HG03565 (cell line): ENCODE data around the gene NBEA.

Source experiments
- ATAC-seq: cut with Tn5 transposase; IDR thresholded peaks from one replicate; pipeline ENCODE4 v1.9.1; 2021; ENCODE audit warnings: mild to moderate bottlenecking, moderate library complexity; ENCODE audit not compliant: unreplicated experiment

Gene NBEA

DNA sequence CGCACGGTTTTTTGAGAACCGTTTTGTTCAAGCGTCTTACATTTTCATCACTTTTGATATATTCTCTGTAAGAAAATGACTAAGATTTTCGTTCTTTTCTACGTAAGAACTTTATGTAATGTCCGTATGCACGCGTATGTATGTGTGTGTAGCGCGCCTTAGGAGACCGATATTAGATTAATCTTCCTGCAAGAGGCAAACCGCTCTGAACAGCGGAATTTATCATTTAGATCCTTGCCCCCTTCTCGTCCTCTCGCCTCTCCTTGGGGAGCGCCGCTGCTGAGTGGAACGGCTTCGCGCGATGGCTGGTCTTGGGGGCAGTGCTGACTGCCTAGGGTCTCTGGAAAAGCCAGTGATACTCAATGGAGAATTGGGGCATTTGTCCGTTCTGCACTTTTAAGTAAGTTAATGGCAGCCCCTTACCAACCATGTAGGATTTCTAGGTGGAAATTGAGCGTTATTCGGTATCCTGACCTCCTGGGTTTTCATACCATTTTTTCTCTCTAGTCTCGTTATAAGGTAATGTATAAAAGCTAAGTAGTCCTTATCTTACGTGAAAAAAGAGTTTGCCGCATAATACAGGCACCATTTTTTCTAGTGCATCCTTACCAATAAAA is 529.7 kb downstream of the NBEA start:
- ATAC-seq = no peak

DNA sequence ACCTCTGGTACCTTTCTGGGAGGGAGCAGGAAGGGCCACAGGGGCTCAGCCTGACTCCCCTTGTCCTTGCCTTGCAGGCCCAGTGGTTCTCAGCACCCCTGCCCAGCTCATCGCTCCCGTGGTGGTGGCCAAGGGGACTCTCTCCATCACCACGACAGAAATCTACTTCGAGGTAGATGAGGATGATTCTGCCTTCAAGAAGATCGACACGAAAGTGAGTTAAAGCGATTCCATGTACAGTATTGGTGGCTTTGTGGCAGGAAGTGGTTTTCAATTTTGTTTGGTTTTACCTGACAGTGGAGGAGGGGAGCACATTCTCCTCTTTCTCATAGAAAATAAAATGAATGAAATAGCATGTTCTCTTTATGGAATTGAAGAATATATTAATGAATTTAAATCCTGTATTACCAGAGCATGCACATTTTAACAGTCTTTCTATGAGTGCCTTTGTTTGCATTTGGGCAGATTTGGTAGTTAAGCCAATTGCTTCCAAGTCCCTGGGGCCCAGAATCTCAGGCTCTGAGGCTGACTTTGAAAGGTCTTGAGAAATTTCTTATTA is 530.3 kb downstream of the NBEA start:
- no peak for ATAC-seq

DNA sequence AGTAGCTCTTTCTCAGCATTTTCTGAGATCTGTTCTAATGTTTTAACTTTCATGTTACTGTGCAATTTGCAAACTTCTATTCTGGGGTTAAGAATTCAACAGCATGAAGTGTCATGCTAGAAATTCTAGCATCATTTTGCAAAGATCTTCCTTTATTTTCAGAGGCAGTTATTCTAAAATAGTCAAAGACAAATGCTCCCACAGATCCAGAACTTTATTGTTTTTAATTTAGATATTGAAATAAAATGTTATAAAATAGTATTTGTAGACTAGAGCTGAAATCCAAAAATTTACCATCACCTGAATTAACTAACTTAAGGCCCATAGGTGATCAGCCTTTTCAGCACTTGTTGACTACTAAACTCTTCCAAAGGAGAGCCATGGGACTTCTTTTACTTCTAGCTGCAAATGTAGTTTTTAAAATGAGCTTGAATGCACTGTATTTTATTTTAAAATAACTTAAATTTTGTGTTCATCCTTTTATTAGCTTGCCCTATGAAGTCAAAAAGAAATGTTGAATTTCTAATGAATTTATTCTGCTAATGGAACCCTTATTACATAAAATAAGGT is 531.2 kb downstream of the NBEA start:
- ATAC-seq = no peak

DNA sequence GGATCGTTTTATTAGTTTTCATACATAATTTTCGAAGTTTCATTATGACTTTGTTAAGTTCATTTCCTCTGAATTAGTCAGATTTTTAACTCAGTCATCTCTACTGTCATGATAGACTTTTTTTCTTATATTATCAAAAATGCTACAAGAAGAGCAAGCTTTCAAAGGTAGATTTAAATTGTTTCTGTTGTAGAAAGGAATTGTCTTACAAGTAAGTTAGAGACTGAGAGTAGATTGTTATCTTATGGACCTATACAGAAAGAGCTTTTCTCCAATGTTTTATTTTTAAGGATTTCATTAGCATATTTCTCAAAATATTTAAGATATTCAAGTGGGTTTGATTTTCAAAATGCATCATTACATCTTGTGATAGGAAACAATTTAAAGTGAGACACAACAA is 531.7 kb downstream of the NBEA start:
- no peak for ATAC-seq

DNA sequence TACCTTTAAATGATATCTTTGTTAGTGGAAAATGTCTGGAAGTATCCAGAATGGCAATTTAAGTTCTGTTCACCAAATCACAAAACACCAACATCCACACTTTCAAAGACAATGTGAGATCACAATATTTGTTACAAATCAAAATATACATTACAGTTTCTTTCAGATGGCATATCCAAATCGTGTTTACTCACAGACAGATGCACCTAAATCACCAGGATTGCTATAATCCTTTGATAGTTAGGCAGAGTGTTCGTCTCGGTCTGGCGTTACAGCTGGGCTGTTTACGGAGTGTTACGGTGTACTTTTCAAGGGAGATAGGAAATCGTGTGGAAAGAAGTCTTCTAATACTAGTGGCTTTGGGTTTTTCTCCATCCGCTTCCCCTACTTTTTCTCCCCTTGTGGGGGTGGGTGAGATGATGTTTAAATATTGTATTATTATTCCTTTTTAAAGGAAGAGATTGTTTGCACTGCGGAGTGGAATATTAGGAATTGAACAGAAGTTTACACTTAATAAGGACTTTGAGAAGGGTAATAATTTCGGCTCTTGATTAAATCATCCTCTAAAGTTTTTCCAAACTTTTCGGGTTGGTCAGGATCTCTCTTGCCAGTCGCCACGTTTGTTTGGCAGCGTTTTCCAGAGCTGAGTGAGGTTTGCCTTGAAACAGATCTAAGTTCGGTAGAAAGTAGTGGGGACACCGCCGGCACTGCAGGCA is 532.6 kb downstream of the NBEA start:
- no peak for ATAC-seq

DNA sequence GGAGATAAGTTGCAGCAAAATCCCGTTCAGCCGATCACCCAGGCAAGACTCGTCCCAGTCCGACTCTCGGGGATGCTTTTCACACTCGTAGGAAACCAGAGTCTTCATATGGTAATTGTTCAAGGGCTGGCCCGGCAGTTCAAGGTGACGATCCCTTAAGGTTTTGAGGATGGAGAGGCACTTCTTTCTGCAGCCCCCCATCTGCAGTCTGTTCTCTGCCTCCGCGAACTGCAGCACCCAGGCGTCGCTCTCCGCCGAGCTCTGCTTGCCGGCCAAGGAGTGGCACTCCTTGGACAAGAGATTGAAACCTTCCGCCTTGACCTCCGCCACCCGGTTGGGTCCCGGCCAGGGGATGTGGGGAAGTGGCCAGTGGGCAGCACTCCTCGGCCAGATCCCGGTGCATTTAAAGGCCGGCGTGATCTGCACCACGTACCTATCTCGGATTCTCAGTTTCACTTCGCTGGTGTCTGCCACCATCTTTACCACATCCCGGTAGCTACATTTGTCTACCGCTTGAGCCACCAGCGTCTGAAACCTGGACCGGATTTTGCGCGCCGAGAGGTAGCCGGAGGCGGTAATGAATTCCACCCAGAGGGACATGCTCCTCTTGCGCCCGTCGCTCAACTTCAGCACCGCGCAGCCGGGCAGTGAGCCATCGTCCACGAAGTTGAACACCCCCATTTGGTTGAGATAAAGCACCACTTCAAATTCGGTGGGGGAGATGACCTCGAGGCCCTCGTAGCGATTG is 533.3 kb downstream of the NBEA start:
- no peak for ATAC-seq

DNA sequence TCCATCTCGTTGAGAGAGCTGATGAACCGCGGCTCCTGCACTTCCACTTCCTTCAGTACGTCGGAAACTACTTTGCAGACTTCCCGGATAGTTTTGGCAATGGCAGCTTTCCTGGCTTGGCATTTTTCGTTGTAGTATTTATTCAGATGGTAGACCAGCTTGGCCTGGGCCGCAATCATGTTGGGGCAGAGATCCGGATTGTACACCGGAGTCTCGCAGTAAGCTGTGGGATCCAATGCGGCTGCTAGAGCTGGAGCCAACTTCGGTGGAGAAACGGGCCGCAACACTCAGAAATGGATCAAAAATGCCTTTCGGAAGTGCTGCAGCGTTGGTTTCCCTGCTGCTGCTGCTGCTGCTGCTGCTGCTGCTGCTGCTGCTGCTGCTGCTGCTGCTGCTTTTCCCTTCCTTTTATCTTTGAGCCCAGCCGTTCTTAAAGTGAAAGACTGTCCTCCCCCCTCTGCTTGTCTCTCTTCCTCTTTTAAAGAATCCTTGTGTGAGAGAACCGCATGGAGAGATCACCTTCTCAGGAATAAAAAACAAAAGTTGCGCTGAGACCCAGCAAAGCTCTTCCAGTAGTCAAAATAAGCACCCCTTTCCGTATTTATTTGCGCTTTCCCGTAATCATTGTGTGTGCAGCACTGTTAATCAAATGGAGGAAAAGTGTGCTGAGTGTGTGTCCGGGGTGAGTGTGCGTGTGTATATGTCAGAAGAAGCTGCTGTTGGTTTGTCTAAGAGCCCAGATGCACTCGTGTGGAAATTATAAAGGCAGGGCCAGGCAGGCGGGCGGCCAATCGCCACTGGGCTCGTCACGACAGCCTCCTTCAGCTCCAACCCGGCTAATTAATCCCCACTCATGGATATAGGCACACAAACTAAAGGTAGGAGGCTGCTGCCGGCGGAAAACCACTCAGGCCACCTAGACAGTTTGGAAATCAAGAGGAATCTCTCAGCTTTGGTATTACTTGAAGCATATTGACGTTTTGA is 534.2 kb downstream of the NBEA start, which contains the start of gene MAB21L1:
Gene MAB21L1, minus strand, starts transcription at position 730 of the 984 bp plus-strand sequence. Its CDS starts 551 bp downstream, at position 179.
- ATAC-seq = no peak

DNA sequence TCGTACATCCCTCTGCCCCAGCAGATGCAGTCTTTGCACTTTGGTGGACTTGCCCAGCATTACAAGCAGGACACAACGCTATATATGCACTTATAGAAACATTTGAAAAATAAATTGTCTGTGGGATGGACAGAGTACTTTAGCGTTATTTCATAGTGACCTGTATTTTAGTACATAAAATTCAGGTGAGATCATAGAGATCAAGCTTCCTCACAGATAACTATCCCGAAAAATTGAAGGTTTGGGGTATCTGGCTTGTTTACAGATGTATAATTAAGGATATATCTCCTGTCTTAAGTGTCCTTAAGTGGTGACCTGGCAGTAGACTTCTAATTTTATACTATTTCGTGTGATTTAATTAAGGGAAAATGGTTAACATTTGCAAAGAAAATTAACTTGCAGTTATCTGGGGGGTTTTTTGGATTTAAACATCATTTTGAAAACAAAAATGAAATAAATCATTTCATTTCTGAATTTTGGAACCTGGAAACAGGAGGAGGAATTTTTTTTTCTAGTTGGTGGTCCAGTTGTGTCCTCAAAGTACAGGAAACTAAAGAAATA is 535.4 kb downstream of the NBEA start:
- ATAC-seq = no peak

DNA sequence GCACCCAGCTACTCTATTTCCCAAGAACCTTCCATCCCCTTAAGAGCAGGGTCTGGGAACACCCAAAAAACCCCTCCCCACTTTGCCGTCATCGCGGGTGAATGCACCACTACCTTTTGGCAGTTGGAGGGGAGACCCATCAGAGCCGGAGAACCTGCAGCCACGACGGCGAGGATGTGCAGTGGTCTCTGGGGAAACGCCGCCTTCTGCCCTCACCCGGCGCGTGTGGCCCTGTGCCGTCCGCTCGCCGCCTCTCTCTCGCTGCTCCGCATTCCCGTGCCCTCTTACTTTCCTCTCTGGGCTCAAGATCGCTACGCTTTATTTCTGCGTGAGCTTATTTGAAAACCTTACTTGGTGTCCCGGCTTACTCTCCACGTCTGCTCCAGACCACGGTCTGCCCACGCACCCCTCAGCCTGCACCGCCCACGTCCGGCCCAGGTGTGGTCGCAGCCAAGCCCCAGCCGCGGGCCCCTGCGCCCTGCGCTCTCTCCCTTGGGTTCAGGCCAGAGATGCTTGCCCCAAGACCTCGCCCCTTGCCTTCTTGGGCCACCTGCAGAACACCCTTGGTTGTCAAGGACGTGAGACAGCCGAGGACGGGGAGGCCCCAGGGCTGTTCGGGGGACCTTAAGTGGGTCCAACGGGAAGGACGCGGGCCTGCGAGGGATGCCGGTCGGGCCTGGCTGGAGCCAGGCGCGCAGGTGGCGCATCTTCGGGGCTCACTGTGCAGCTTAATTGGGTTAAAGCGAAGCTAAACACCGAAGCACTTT is 536.4 kb downstream of the NBEA start:
- no peak for ATAC-seq

DNA sequence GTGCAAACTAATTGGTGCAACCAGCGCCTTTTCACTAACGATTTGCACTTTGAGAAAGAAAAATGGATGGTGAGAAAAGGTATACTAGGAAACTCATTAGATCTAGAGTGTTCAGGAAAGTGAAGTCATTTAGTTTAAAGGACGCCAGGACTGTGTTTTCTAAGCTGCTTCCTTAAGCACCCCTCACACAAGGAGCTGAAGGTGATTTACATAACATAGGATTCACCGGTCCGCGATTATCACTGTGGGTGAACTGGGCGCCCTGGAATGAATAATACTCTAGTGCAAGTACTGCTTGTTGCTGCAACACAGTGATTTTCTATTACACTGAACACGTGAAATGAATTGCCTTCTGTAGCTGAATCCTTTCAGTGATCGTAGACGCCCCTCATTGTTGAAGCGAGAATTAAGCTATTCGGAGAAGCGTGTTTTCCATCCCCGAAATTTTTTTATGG is 537.0 kb downstream of the NBEA start:
- ATAC-seq = no peak

DNA sequence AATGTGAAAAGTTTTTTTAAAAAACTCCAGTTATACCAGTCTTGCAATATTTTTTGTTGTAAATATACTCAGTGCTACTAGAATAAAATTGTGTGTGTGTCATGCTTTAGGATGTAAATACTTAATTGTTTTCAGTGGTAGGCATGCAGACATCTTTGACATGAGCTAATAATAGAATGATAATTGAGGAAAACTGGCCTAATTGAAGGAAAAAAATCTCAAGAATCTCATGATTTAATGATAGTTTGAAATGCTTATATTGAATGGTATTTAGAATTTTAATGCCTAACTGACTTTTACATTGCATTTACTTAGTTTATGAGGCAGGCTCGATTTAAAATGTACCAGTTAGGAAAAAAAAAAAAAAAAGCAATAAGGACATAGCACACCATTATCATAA is 537.6 kb downstream of the NBEA start:
- ATAC-seq = no peak

DNA sequence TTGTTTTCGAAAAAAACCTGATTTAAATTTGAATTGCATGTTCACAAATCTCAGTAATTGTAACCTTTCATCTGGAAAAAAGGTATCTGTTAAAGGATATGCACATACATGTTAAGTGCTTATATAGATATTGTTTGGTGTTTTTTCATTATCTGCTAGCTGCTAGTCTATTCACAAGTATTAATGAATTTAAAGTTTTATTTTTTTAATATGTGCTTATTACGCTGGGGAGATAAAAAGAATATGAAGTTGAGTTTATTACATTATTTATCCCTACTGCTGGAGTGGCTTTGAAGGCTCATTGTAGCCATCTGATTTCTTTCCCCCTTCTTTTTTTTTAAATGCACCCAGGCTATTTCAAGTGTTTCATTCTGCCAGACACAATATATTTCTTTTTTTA is 538.3 kb downstream of the NBEA start:
- no peak for ATAC-seq

DNA sequence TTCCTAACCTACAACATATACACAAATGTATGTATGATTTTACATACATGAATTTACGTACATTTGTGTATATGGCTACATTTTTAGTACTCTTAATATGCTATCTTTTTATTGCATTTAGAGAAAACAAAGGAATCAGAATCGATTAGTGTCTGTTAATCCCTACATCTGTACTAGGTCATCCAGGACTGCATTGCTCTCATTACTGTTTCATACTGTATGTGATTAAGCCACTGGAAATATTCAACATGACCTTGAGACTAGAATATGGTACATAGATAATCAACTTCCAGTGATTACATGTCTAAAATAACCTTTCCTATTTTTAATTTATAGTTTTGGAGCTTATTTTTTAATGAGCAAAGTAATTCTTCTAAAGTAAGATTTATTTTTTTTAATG is 539.7 kb downstream of the NBEA start:
- ATAC-seq = no peak

DNA sequence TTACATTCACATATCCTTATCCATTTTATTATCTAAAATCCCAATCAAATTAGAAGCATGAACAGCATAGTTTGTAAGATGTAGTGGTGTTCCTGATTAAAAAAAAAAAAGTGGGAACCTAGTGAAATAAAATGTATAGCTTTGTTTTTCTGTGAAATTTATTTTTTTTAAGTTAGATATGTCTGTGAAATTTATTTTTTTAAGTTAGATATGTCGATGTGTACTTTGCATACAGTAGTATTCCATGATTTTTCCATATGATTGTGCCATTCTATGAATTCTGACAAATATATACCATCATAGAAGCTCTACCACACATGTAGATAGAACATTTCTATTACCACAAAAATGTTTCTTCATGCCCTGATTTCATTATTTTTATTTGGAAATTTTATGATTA is 540.5 kb downstream of the NBEA start:
- ATAC-seq = no peak

DNA sequence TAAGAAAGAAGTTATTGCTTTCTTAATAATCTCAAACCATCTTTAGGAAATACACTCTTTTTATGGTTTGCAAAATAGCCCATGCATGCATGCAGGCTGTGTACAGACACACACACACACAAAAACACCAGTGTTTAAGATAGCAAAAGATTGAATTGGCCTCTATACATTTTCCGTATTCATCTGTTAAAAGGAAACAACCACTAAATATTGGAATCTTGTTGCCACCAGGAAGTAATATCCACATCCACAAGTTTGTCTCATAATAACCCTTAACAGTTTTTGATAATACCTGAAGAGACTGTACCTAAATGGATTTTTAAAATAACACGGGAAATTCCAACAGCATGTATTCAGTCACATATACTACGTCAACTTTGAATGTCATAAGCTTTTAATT is 541.7 kb downstream of the NBEA start:
- ATAC-seq = no peak

DNA sequence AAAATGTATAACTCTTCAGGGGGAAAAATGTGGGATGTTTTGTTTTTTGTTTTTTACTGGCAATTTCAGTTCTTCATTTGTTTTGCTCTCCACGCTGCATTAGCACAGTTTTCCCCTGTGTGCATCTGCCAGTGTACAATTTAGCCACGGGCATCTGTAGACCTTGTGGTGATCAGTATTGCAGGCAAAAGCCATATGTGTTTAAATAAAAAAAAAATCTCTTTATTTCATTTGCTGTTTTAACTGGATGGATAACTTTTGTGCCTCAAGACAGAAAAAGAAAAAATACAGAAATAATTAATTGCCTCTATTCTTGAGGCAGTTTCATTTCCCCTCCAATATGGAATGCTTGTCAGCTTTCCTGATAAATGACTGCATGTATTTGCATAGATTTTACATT is 542.3 kb downstream of the NBEA start:
- ATAC-seq = no peak

DNA sequence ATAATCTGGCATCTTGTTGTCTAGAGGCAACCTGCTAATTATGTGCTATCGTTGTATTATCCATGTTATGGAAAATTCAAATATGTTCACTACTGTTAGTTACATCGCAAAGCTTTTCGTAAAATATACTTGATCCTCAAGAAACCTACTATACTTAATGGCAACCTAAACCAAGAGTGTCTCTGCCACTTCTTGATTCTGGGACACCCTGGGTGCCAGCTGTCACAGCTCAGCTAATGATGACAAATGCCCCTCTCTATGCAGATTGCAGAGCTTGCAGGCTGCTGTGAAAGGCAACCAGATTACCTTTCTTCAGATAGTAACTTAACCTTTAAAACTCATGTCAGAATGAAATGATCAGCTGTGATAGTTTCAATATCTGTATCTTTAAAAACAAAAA is 543.4 kb downstream of the NBEA start:
- ATAC-seq = no peak

DNA sequence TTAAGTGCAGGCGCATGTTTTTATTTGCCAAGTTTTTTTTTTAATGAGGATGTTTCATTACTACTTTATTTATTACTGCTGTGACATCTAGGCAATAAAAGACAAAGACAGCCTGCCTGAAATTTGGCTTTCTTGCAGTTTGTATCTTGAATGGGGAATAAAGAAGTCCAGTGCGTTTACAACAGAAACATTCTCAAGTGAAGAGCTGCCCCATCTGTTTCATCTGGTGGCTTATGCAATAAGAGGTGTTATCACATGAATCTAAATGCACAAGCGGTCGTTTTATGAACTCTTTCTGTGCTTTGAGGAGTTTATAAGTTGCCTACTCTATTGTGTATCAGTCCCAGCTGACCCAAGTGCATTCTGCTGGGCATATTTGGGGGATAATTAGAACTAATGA is 547.0 kb downstream of the NBEA start:
- no peak for ATAC-seq

DNA sequence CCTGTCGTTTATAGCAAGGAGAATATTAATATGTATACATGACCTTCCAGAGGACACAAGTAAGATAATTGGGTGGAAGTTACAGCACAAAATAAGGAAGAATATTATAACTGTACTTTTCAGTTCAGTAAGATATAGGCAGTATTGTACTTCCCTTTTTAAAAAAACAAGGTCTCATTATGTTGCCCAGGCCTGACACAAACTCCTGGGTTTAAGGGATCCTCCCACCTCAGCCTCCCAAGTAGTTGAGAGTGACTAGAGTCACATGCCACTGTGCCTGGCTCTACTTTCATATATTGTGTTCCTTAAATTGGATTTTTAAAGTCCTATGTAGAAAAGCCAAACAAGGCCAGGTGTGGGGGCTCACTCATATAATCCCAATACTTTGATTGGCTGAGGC is 553.9 kb downstream of the NBEA start:
- no peak for ATAC-seq
